Measurements from ENCODE around the gene AGPAT3. TPM values are rescaled to one million over a fixed set of nuclear protein-coding genes. Genes with fewer than 3 reads are reported as not detected.
"Not testable (repeated sequence)": the region's sequence is repeated elsewhere in the genome, so short reads cannot be mapped to it uniquely, and the experiment has no call there.

AGPAT3 gene
- total RNA-seq, 4 donors from 2014 or later = 28.0 to 36.5 (median 32.2) TPM

GRCh38 chr21:43893536-43894205 lies 28.6 kb downstream of the AGPAT3 start:
- 76% methylated on average over 19 of the region's 19 CpGs for WGBS
- TF ChIP-seq CTCF (IDR thresholded peaks at IDR 0.05) (no peak), POLR2AphosphoS5 (IDR thresholded peaks at IDR 0.05) (no peak), POLR2A (IDR thresholded peaks at IDR 0.05; ENCODE audit: low read depth) (no peak), EP300 (IDR thresholded peaks at IDR 0.05) (no peak)
- Histone ChIP-seq H3K4me3 (peak overlapping the region in 3 of 4 donors; percentile 2 to 14 (median 12)), H3K27me3 (no peaks in the 10 kb centered on the region), H3K4me1 (peaks cover 11 to 16% (median 13%) of the 10 kb centered on the region in 4 donors), H3K27ac (replicated peaks in 1 of 4) (peak overlapping the region in 2 of 4 donors; percentile 3 to 34), H3K36me3 (peaks cover 0 to 5% (median 0%) of the 10 kb centered on the region in 4 donors), H3K9me3 (no peaks in the 10 kb centered on the region)
- intact Hi-C loops (cut with DNase I) = no loop called here
- no peak for DNase-seq (ENCODE audit: extremely low spot score)

- no peak for DNase-seq (ENCODE audit: extremely low spot score)
- Histone ChIP-seq H3K36me3 (peaks cover 0 to 9% (median 0%) of the 10 kb centered on the region in 4 donors), H3K9me3 (no peaks in the 10 kb centered on the region), H3K4me3 (peak overlapping the region in 1 of 4 donors; percentile 14), H3K4me1 (peaks cover 11 to 16% (median 13%) of the 10 kb centered on the region in 4 donors), H3K27me3 (no peaks in the 10 kb centered on the region), H3K27ac (replicated peaks in 1 of 4) (peak overlapping the region in 1 of 4 donors; percentile 3)
- intact Hi-C loops (cut with DNase I) = no loop called here
- TF ChIP-seq POLR2AphosphoS5 (IDR thresholded peaks at IDR 0.05) = no peak
- WGBS = 63% methylated on average over 4 of the region's 4 CpGs
Measured at GRCh38 chr21:43894206-43894577, 29.2 kb downstream of the AGPAT3 start.

DNA sequence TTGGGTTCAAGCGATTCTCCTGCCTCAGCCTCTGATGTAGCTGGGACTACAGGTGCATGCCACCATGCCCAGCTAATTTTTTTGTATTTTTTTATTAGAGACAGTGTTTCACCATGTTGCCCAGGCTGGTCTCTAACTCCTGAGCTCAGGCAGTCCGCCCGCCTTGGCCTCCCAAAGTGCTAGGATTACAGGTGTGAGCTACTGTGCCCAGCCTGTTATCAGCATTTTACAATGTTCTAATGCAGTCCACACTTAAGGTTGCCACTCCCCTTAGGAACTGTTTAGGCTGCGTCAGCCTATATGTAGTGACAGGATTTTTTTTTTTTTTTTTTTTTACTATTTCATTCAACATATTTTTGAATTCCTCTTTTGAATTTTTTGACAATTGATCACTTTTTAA lies 30.2 kb downstream of the AGPAT3 start:
- peaks cover 11 to 16% (median 13%) of the 10 kb centered on the region in 4 donors for H3K4me1 ChIP-seq
- H3K36me3 ChIP-seq = peaks cover 0 to 13% (median 2%) of the 10 kb centered on the region in 4 donors
- no peaks in the 10 kb centered on the region for H3K27me3 ChIP-seq
- intact Hi-C loops (cut with DNase I) = no loop called here
- H3K4me3 ChIP-seq = no peak overlapping the region
- 99% methylated on average over 4 of the region's 4 CpGs for WGBS
- H3K27ac ChIP-seq (replicated peaks in 1 of 4) = no peak overlapping the region
- no peak for TF ChIP-seq EP300 (IDR thresholded peaks at IDR 0.05)
- TF ChIP-seq POLR2A (IDR thresholded peaks at IDR 0.05; ENCODE audit: low read depth) = no peak
- no peak for TF ChIP-seq POLR2AphosphoS5 (IDR thresholded peaks at IDR 0.05)
- no peak for TF ChIP-seq CTCF (IDR thresholded peaks at IDR 0.05)
- H3K9me3 ChIP-seq = no peaks in the 10 kb centered on the region
- DNase-seq (ENCODE audit: extremely low spot score) = no peak

GRCh38 chr21:43896696-43897299 lies 31.8 kb downstream of the AGPAT3 start:
- 92% methylated on average over 6 of the region's 8 CpGs for WGBS
- H3K4me3 ChIP-seq; H3K27ac ChIP-seq (replicated peaks in 1 of 4); H3K9me3 ChIP-seq; H3K27me3 ChIP-seq; intact Hi-C loops (cut with DNase I); DNase-seq (ENCODE audit: extremely low spot score): not testable (repeated sequence)
- H3K36me3 ChIP-seq = peaks cover 0 to 17% (median 4%) of the 10 kb centered on the region in 4 donors
- H3K4me1 ChIP-seq = peaks cover 11 to 16% (median 13%) of the 10 kb centered on the region in 4 donors

GRCh38 chr21:43899307-43900077 lies 34.5 kb downstream of the AGPAT3 start:
- intact Hi-C loops (cut with DNase I) = no loop called here
- Histone ChIP-seq H3K36me3 (peaks cover 0 to 21% (median 6%) of the 10 kb centered on the region in 4 donors), H3K27ac (replicated peaks in 1 of 4) (no peak overlapping the region), H3K27me3 (no peaks in the 10 kb centered on the region), H3K4me1 (peaks cover 13 to 24% (median 16%) of the 10 kb centered on the region in 4 donors), H3K9me3 (no peaks in the 10 kb centered on the region), H3K4me3 (no peak overlapping the region)
- no peak for DNase-seq (ENCODE audit: extremely low spot score)
- no peak for TF ChIP-seq POLR2AphosphoS5 (IDR thresholded peaks at IDR 0.05)
- no peak for TF ChIP-seq CTCF (IDR thresholded peaks at IDR 0.05)
- no peak for TF ChIP-seq EP300 (IDR thresholded peaks at IDR 0.05)
- TF ChIP-seq POLR2A (IDR thresholded peaks at IDR 0.05; ENCODE audit: low read depth) = no peak
- 95% methylated on average over 21 of the region's 23 CpGs for WGBS

Data from esophagus muscularis mucosa (tissue), 4 donors.